HepG2 (cell line): ENCODE measurements around the gene NUCB1. TPM values are rescaled to one million over a fixed set of nuclear protein-coding genes. Genes with fewer than 3 reads are reported as not detected.
A peak's percentile ranks its signal among the peaks of the same experiment; 100 is the strongest.

Source experiments
- FLYWCH1 ChIP-seq: sonication (generic); formaldehyde crosslinking; IDR thresholded peaks from 2 replicates; pipeline ENCODE4 v1.8.1; 2023; ENCODE audit warnings: mild to moderate bottlenecking, missing genetic modification reagents
- HNF4A ChIP-seq: sonication (generic); formaldehyde crosslinking; IDR thresholded peaks from 2 replicates; pipeline ENCODE4 v1.4.0; 2020; ENCODE audit warnings: missing genetic modification reagents
- HOXA3 ChIP-seq: sonication (generic); formaldehyde crosslinking; IDR thresholded peaks from 2 replicates; pipeline ENCODE4 v1.5.0; 2020; ENCODE audit warnings: missing genetic modification reagents
- MAFK ChIP-seq, 2 experiments: IDR thresholded peaks in 1 of 2; conservative IDR thresholded peaks in 1 of 2; 2 replicates each; pipeline ENCODE4 v1.6.1; 2011; ENCODE audit warnings: improper control_type of control experiment in 2 of 2, low read length in 2 of 2
- PREB ChIP-seq: sonication (generic); formaldehyde crosslinking; IDR thresholded peaks from 2 replicates; pipeline ENCODE4 v1.4.0; 2020; ENCODE audit warnings: missing genetic modification reagents
- TBX3 ChIP-seq: fragments of 450-650 bp; IDR thresholded peaks from 2 replicates; pipeline ENCODE4 v1.6.1; 2017; ENCODE audit warnings: antibody characterized with exemption, mild to moderate bottlenecking, inconsistent platforms, borderline replicate concordance
- ZNF260 ChIP-seq: sonication (generic); formaldehyde crosslinking; IDR thresholded peaks from 2 replicates; pipeline ENCODE4 v1.4.0; 2020; ENCODE audit warnings: missing genetic modification reagents, low read depth, mild to moderate bottlenecking, borderline replicate concordance
- ZNF430 ChIP-seq: sonication (generic); formaldehyde crosslinking; IDR thresholded peaks from 2 replicates; pipeline ENCODE4 v1.9.0; 2021; ENCODE audit warnings: mild to moderate bottlenecking, missing genetic modification reagents
- ZNF441 ChIP-seq: sonication (generic); formaldehyde crosslinking; IDR thresholded peaks from 2 replicates; pipeline ENCODE4 v1.7.0; 2021; ENCODE audit warnings: missing genetic modification reagents, borderline replicate concordance
- ZNF556 ChIP-seq: sonication (generic); formaldehyde crosslinking; IDR thresholded peaks from 2 replicates; pipeline ENCODE4 v1.4.0; 2020; ENCODE audit warnings: mild to moderate bottlenecking, missing genetic modification reagents, borderline replicate concordance
- ZNF784 ChIP-seq: sonication (generic); formaldehyde crosslinking; IDR thresholded peaks from 2 replicates; pipeline ENCODE4 v1.5.1; 2020; ENCODE audit warnings: missing genetic modification reagents, mild to moderate bottlenecking, borderline replicate concordance
- ZSCAN25 ChIP-seq: sonication (generic); formaldehyde crosslinking; IDR thresholded peaks from 2 replicates; pipeline ENCODE4 v1.8.0; 2022; ENCODE audit warnings: mild to moderate bottlenecking, missing genetic modification reagents
- polyA plus RNA-seq, 8 experiments: library from polyadenylated mRNA; depleted of rRNA in 3 of 8; stranded (reverse) in 7 of 8; unstranded in 1 of 8; fragments of >200 nt; fragmentation: Illumina TruSeq in 4 of 8; extraction: Trizol in 4 of 8; gene quantifications; 2 replicates each; pipeline versions ENCODE4 v1.2.1 to v1.2.3, GENCODE V29; 2011 to 2016; ENCODE audit warnings: low read depth in 4 of 8, missing spikeins in 1 of 8, mixed read lengths in 1 of 8; ENCODE audit not compliant: insufficient read depth in 1 of 8
- total RNA-seq, 5 experiments: library from RNA; depleted of rRNA; stranded (reverse); fragments of >200 nt; fragmentation: Illumina TruSeq; extraction: Trizol; gene quantifications; 2 replicates each; pipeline ENCODE4 v1.2.3, GENCODE V29; 2016; ENCODE audit warnings: low read depth in 1 of 5
- TF ChIP-seq, protein P1 (sequence below): sonication (generic); formaldehyde crosslinking; IDR thresholded peaks from 2 replicates; pipeline ENCODE4 v1.4.0; 2020; ENCODE audit warnings: missing genetic modification reagents, borderline replicate concordance
- TF ChIP-seq, protein P2 (sequence below): sonication (generic); formaldehyde crosslinking; IDR thresholded peaks from 2 replicates; pipeline ENCODE4 v1.9.0; 2021; ENCODE audit warnings: missing genetic modification reagents, mild to moderate bottlenecking, borderline replicate concordance
- TF ChIP-seq, protein P3 (sequence below): sonication (generic); formaldehyde crosslinking; IDR thresholded peaks from 2 replicates; pipeline ENCODE4 v1.5.1; 2020; ENCODE audit warnings: mild to moderate bottlenecking, missing genetic modification reagents, moderate library complexity

Gene NUCB1
- total and polyA plus RNA-seq, 2 of the 13 experiments (the other 11 are each of a cell fraction or from before 2014, with no cell fraction given), result 82.3 to 106 TPM

- TF ChIP-seq ZNF784 (CRISPR knock-in tag) (peak; percentile 75; the same call in 1 of the 2 replicates), HNF4A (CRISPR knock-in tag) (0 out of 2 replicates have a peak, but pooled peaks have one; percentile 18), ZNF441 (CRISPR knock-in tag) (peak; percentile 79; the same call in 1 of the 2 replicates), HOXA3 (peak; percentile 41; the same call in 1 of the 2 replicates), PREB (CRISPR knock-in tag) (no peak), ZNF430 (CRISPR knock-in tag) (peak; percentile 44; the same call in 1 of the 2 replicates), TBX3 (no peak), ZNF260 (no peak), MAFK (conservative IDR thresholded peaks at IDR 0.05 in 1 of 2, IDR thresholded peaks at IDR 0.05 in 1 of 2; ENCODE audit: low read length in 2 of 2) (no peak), ZNF556 (CRISPR knock-in tag) (peak; percentile 28; the same call in 1 of the 2 replicates), FLYWCH1 (0 out of 2 replicates have a peak, but pooled peaks have one; percentile 43), ZSCAN25 (CRISPR knock-in tag) (peak; percentile 58)
- TF ChIP-seq, protein P1, sequence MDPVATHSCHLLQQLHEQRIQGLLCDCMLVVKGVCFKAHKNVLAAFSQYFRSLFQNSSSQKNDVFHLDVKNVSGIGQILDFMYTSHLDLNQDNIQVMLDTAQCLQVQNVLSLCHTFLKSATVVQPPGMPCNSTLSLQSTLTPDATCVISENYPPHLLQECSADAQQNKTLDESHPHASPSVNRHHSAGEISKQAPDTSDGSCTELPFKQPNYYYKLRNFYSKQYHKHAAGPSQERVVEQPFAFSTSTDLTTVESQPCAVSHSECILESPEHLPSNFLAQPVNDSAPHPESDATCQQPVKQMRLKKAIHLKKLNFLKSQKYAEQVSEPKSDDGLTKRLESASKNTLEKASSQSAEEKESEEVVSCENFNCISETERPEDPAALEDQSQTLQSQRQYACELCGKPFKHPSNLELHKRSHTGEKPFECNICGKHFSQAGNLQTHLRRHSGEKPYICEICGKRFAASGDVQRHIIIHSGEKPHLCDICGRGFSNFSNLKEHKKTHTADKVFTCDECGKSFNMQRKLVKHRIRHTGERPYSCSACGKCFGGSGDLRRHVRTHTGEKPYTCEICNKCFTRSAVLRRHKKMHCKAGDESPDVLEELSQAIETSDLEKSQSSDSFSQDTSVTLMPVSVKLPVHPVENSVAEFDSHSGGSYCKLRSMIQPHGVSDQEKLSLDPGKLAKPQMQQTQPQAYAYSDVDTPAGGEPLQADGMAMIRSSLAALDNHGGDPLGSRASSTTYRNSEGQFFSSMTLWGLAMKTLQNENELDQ (CRISPR knock-in tag), result no peak
- TF ChIP-seq, protein P2, sequence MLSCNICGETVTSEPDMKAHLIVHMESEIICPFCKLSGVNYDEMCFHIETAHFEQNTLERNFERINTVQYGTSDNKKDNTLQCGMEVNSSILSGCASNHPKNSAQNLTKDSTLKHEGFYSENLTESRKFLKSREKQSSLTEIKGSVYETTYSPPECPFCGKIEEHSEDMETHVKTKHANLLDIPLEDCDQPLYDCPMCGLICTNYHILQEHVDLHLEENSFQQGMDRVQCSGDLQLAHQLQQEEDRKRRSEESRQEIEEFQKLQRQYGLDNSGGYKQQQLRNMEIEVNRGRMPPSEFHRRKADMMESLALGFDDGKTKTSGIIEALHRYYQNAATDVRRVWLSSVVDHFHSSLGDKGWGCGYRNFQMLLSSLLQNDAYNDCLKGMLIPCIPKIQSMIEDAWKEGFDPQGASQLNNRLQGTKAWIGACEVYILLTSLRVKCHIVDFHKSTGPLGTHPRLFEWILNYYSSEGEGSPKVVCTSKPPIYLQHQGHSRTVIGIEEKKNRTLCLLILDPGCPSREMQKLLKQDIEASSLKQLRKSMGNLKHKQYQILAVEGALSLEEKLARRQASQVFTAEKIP (CRISPR knock-in tag), result no peak
- TF ChIP-seq, protein P3, sequence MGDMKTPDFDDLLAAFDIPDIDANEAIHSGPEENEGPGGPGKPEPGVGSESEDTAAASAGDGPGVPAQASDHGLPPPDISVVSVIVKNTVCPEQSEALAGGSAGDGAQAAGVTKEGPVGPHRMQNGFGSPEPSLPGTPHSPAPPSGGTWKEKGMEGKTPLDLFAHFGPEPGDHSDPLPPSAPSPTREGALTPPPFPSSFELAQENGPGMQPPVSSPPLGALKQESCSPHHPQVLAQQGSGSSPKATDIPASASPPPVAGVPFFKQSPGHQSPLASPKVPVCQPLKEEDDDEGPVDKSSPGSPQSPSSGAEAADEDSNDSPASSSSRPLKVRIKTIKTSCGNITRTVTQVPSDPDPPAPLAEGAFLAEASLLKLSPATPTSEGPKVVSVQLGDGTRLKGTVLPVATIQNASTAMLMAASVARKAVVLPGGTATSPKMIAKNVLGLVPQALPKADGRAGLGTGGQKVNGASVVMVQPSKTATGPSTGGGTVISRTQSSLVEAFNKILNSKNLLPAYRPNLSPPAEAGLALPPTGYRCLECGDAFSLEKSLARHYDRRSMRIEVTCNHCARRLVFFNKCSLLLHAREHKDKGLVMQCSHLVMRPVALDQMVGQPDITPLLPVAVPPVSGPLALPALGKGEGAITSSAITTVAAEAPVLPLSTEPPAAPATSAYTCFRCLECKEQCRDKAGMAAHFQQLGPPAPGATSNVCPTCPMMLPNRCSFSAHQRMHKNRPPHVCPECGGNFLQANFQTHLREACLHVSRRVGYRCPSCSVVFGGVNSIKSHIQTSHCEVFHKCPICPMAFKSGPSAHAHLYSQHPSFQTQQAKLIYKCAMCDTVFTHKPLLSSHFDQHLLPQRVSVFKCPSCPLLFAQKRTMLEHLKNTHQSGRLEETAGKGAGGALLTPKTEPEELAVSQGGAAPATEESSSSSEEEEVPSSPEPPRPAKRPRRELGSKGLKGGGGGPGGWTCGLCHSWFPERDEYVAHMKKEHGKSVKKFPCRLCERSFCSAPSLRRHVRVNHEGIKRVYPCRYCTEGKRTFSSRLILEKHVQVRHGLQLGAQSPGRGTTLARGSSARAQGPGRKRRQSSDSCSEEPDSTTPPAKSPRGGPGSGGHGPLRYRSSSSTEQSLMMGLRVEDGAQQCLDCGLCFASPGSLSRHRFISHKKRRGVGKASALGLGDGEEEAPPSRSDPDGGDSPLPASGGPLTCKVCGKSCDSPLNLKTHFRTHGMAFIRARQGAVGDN (CRISPR knock-in tag), result peak; percentile 88
Measured at GRCh38 chr19:48965040-48965805, 65.1 kb downstream of the NUCB1 start, which contains the start of gene FTL (continued).
